GM21367 (cell line): Measurements from ENCODE around the gene GBX2.
"Not testable (repeated sequence)": the region's sequence is repeated elsewhere in the genome, so short reads cannot be mapped to it uniquely, and the experiment has no call there.

Experiments used
- ATAC-seq: cut with Tn5 transposase; IDR thresholded peaks from one replicate; pipeline ENCODE4 v1.9.1; 2021; ENCODE audit not compliant: unreplicated experiment

GBX2 gene

GRCh38 chr2:236156860-236157194, 11.4 kb downstream of the GBX2 start:
- ATAC-seq = no peak

- ATAC-seq = no peak
Measured at GRCh38 chr2:236156095-236156859, 11.9 kb downstream of the GBX2 start.

- ATAC-seq = no peak
Measured at GRCh38 chr2:236155406-236155805, 12.8 kb downstream of the GBX2 start.

DNA sequence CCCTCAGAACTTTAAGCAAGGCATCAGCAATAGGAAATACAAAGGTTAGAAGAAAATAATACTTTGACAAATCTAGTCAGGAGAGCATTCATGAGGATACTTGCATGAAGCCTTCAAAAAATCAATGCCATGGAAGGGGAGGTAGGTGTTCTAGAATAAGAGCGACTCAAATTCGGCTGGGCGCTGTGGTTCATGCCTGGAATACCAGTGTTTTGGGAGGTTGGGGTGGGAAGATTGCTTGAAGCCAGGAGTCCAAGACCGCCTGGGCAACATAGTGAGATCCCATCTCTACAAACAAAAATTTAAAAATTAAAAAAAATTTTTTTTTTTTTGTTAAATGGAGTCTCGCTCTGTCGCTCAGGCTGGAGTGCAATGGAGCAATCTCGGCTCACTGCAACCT, 21.8 kb downstream of the GBX2 start:
- no peak for ATAC-seq

DNA sequence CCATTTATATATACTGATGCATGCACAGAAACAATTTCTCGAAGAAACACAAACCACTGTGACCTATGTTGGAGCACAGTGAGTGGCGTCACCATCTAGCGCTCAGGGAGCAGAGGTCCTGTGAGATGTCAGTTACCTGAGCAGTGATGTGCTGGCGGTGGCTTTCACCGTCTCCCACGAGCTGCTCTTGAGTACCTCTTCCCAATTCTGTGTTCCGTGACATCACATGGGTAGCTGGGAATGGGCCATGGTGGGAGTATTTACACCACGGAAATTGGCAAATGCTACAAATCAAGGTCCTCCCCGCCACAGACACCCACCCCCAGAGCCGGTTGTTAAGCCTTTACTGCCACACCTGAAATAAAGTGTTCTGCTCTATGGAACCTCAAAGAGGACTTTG, 24.4 kb downstream of the GBX2 start:
- ATAC-seq = no peak

DNA sequence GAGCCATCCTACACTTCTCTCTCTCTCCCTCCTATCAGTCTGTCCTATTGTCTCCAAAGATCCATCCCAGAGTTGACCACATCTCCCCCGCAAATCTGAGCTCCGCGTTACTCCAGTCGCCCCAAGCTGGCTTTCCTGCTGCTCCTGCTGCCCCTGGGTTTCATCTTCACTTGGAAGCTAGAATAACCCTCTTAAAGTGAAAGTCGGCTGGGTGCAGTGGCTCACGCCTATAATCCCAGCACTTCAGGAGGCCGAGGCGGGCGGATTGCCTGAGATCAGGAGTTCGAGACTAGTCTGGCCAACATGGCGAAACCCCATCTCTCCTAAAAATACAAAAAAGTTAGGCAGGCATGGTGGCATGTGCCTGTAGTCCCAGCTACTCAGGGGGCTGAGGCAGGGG, 26.6 kb downstream of the GBX2 start:
- not testable (repeated sequence) for ATAC-seq

DNA sequence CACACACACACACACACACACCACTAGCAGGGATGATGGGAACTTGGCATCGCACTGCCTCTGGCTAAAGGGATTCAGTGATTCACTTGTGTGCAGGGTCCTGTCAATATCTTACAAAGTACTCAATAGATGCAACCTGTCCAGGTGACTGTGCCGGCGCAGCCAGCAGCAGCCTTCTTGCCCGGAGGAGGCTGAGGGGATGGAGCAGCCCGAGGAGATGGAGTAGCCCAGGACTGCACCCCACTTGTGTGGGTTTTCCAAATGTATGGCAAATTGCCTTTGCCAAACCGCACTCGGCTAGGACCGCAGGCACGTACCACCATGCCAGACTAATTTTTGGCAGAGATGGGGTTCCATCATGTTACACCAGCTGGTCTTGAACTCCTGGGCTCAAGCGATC, 31.1 kb downstream of the GBX2 start:
- no peak for ATAC-seq

DNA sequence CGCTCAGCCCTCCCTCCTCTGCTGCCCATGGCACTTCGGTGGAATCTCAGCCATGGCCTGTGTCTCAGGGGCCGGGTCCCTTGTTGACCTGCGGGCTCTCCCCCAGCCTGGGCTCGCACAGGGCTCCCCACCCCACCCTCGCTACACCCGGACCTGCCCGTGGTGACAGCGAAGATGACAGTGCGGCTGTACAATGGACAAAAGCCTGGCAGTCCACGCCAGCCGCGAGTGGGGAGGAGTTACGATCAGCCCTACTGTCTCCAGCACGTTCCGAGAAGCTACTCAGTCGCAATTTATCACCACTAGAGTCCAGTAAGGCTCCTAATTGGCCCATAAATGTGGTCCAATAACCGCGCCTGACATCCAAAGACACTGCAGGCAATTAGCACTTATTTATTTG, 31.6 kb downstream of the GBX2 start:
- no peak for ATAC-seq

GRCh38 chr2:236133410-236134012, 34.7 kb downstream of the GBX2 start:
- no peak for ATAC-seq

DNA sequence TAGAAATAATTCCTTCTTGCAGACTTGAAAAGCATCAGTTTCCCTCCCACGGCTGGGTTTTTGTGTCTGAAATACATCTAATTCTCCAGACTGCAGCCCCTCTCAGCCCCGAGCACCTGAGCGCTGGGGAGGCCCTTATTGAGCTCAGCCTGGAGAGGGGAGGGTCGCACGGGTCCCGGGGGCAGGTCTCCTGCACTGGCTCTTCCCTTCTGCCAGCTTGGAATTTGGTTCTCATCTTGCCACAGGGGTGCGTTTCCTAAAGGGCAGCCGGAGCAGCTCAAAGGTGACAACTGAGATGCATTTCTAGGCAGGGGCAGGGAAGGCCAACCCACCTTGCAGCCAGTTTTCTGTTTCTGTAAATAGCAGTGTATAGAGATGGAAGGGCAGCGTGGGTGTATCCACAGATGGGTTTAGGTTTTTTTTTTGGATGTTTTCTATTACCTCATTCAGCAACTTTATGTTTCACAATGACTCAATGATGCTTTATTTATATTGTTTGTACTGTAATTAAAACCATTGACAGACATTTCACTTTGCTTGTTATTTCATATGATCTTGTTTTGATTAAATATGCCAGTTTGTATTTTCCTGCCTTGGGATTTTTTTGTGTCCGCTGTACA, 37.0 kb downstream of the GBX2 start:
- ATAC-seq = no peak

- ATAC-seq = no peak
Measured at GRCh38 chr2:236130349-236130998, 37.7 kb downstream of the GBX2 start.

DNA sequence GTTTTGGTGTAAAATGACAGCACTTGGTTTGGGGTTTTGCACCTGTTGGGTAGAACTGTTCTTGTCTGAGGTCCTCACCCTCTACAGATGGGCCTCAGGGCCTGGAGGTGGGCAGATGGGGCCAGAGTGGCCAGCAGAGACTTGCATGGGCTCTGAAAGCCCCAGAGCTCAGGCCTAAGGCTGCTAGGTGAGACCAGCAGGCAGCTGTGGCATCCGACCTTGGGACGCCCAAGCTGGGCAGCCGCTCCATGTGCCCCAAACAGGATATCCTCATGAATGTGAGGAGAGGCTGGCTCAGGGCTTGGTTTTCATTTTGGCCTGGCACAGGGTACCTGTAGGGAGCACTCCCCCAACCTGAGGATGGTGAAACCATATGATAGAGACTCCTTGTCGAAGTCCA, 38.3 kb downstream of the GBX2 start:
- ATAC-seq = no peak

DNA sequence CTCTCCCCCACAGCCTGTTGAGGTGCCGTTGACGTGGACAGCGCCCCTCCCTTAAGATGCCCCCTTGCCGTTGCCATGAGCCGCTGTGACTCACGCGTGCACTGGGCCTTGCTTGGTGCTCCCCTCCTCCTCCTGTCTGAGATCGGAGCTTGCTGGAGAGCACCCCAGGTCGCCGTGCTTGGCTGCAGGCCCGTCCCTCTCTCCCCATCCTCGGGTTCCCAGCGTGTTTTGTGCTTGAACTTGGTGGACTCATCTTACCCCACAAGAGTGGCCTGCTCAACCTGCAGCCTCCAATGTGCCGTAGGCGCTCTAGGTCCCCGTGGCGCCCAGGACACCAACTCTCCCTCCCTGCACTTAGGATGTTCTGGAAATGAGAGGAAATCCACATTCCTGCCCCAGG, 39.9 kb downstream of the GBX2 start:
- ATAC-seq = no peak

DNA sequence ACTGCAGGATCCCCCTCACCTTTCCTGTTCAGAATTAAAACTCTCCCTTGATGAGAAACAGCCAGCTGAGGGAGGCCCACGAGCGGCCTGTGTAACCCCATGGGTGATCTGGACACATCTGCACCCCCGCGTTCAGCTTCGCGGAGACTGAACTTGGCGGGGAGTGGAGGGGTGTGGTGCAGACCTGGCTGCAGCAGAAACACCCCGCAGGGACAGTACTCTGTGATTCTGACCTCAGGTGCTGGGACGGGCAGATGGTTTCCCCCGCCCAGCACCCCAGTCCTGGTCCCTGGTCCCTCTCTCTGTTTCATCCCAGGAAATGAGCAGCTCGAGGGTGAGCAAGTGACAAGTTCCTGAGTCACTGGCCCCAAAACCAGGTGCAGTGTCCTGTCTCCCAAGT, 41.2 kb downstream of the GBX2 start:
- no peak for ATAC-seq

DNA sequence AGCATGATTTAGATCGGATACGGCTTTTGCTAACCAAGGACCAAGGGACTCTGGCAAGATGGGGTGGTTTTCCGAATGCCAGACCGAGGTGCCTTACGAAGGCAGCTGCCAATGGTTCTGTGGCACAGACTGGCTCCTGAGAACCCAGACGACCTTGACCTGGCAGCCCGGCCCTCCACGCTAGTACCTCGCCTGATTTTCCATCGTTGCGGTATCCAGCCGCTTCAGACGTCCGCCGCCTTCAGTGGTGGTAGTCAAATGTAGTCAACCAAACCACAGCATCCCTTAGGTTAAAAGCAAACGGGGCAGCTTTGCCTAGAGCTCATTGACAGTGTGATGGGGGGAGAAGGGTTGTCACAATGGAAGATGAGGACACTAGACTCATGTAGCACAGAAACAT, 42.6 kb downstream of the GBX2 start:
- ATAC-seq = no peak

DNA sequence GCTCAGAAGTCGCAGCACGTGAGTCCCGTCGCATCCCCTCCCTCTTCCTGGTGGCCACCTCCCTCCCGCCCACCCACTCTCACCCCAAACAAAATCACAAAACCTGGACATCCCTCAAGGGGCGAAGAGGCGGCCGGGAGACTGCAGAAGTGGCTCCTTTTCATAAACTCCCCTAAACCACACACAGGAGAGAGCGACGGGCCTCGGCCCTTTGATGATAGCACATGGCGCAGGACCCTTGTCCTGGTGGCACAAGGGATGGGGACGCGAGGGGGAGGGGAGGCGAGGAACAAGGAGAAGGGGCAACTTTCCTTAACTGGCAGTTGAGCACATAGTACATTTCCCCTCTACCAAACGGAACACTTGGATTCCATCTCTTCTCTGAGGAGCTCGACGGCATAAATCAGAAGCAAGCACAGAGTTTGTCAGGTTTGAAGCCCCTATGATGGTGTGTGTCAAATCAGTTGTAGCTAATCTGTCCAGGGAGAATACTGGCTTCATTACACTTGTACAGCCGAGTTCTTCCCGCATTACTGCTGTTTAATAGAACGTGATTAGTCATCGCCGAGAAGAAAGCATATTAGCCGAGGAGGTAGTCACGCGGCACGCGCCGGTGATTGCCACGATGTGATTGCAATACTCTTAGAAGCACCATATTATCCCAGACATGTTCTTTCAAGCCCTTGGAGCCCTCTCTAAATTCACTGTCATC, 43.8 kb downstream of the GBX2 start:
- ATAC-seq = no peak

- ATAC-seq = no peak
Measured at GRCh38 chr2:236123716-236124115, 44.5 kb downstream of the GBX2 start.

GRCh38 chr2:236122236-236122635, 46.0 kb downstream of the GBX2 start:
- ATAC-seq = no peak

DNA sequence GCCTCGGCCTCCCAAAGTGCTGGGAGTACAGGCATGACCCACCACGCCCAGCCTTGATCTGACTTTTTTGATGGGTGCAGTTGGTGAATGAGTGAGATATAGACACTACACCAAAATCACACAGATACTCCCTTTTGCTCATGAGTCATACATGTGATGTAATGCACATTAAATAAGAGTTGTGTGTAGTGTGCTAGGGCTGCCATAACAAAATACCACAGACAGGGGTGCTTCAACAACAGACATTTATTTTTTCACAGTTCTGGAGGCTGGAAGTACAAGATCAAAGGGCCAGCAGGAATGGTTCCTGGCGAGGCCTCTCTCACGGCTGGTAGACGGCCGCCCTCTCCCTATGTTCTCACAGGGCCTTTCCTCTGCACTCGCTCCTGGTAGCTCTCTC, 46.6 kb downstream of the GBX2 start:
- no peak for ATAC-seq

DNA sequence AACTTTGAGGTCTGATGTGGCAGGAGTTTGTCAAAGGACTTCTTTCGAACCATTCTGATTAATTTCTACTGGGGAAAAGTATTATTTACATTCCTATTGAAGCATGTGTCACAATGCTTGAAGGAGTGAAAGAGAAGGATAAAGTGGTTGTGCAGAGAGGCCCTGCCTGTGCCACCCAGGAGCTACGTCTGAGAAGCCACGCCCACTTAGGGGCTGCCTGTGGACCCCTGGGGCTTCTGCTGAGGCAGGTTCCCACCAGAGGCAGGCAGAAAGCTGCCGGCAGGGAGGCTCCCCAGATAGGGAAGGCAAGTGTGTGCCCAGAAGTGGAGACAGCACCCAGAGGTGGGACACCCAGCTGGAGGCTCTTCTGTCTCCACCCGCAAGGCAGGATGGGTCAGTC, 47.4 kb downstream of the GBX2 start:
- no peak for ATAC-seq

DNA sequence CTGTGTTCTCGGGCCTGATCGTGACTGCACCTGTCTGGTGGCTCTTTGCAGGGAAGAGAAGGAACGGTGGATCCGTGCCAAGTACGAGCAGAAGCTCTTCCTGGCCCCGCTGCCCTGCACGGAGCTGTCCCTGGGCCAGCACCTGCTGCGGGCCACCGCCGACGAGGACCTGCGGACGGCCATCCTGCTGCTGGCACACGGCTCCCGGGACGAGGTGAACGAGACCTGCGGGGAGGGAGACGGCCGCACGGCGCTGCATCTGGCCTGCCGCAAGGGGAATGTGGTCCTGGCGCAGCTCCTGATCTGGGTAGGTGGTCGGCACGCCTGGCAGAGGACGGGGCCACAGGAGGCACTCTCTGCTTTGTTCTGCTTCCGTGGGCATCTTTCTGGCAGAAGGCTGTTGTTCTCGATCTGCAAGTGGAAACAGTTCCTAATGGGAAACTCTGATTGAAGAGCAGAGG, 48.0 kb downstream of the GBX2 start:
- no peak for ATAC-seq
